Stimulated activated CD8-positive, alpha-beta memory T cell treated with anti-CD3 and anti-CD28 coated beads, Interleukin-4, amount 100 ng/mL, for 1 hour (primary cell): ENCODE measurements around the gene P3H3.
"Not testable (repeated sequence)": the region's sequence is repeated elsewhere in the genome, so short reads cannot be mapped to it uniquely, and the experiment has no call there.

ENCODE experiments used
- DNase-seq, 2 donors: peaks; one replicate each; pipeline ENCODE4 v3.0.0-alpha.2; 2020; ENCODE audit warnings: low read depth in 2 of 2, low spot score in 1 of 2

Gene P3H3

DNA sequence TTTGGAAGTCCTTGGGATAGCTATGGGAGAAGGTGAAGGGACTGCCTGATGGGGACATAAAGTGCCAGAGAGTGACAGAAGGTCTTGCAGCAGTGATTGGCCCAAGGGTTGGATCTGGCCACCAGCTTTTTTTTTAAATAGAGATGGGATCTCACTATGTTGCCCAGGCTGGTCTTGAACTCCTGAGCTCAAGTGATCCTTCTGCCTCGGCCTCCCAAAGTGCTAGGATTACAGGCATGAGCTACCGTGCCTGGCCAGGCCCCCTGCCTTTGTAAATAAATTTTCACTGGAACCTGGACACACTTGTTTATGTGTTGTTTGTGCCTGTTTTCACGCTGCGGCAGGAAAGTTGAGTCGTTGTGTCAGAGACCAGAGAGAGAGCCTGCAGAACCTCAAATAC lies 37.1 kb downstream of the P3H3 start:
- DNase-seq: not testable (repeated sequence)

DNA sequence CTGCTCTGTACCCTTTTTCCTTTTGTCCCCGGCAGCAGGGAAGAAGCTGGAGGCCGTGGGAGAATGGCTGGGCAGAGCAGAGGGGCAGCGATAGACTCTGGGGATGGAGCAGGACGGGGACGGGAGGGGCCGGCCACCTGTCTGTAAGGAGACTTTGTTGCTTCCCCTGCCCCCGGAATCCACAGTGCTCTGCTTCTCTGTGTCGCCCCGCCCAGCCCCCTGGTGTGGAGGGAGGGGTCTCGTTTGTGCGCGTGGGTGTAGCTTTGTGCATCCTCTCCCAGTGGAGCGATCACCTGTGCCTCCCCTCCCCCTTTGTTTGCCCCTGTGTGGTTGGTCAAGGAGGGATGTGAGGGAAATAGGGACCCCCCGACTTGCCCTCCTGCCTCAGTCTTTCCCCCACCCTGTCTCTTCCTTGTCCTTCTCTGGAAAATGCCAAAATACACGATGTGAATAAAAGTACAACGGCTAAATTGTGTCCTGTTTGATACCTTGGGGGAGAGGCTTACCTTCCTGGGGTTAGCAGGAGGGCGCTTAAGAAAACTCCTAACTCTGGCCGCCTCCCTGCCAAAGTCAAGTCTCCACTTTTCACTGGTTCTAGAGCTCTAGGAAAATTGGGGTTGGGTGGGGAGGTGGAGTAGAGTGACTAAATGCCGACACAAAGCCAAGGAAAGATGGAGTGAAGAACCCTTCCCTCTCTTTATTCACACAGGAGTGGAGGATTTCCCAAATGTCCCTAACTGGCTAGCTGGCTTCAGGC lies 38.1 kb downstream of the P3H3 start:
- DNase-seq: no peak

DNA sequence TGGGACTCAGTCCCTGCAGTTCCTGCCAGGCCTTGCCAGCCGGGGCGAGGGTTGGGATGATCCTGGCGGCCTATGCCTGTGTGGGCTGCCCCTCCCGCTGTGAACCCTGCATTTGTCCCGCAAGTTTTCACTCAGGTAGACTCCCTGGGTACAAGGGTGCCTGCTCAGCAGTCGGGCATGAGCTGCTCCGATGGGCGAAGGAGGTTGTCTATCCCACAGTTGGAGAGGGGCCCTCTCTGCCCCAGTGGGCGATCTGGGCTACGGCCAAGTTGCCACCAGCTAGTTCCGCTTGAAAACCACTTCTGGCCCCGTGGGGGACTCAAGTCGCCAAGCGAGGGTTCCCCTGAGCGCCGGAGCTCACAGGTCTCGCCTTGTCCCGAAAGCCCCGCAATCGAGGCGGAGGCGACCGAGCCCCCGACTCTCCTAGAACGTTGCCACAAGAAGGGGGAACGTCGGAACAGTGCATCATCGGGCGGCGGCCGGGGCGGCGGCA lies 38.8 kb downstream of the P3H3 start:
- no peak for DNase-seq

GRCh38 chr12:6867413-6868210 lies 39.4 kb downstream of the P3H3 start, which contains the start of gene TPI1:
TPI1 (plus strand) TSS chr12:6867531; CDS start chr12:6867567, 36 bp downstream.
- DNase-seq: peak; percentile 49 to 61

- DNase-seq: no peak
These were observed 40.2 kb downstream of the P3H3 start for GRCh38 chr12:6868211-6869048.

- peak; percentile 76 to 83 for DNase-seq
These were observed 41.1 kb downstream of the P3H3 start for GRCh38 chr12:6869049-6870021.

- not testable (repeated sequence) for DNase-seq
These were observed 42.1 kb downstream of the P3H3 start for GRCh38 chr12:6870304-6870703.

- no peak for DNase-seq
These were observed 43.1 kb downstream of the P3H3 start for GRCh38 chr12:6871052-6871957.

DNA sequence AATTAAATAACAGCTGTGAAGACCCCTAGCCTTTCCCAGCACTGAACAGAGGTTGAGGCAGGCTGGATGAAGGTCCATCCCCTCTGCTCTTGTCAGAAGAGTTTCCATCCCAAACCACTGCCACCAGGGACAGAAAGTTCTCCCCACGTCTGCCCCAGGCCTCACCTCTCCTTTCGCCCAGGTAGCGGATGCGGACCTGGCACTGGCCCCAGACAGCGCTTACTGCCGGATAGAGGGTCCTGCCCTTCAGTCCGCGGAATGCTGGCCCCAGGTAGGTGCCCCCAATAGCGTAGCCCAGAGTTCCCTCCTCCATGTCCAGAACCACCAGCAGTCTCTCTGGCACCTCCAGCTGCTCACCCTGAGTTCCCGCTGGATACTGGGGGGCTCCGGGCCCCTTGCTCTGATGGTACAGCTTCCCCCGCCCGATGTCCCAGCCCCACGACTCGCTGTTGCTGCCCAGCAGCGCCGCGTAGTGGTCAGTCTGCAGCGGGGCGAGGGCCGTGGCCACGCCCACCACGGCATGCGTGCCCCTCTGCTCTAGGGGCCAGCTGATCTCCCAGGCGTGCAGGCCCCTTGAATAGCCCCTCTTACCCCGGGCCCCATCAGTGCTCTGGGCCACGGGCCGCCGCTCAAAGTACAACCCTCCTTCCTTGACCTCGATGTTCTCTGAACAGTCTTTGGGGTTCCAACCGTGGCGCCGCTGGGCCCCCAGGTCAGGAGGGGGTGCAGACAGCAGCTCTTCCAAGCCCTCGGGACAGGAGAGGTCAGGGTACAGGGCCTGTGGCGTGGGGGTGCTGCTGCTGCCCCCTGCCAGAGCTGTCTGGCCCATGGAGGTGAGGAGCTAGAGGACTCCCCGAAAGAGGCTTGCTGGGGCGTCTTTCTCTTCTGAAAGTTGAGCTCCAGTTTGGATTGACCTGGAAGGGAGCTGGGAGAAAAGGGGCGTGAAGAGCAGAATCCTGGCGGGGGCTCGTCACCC lies 44.2 kb downstream of the P3H3 start:
- peak; percentile 64 to 70 for DNase-seq

DNA sequence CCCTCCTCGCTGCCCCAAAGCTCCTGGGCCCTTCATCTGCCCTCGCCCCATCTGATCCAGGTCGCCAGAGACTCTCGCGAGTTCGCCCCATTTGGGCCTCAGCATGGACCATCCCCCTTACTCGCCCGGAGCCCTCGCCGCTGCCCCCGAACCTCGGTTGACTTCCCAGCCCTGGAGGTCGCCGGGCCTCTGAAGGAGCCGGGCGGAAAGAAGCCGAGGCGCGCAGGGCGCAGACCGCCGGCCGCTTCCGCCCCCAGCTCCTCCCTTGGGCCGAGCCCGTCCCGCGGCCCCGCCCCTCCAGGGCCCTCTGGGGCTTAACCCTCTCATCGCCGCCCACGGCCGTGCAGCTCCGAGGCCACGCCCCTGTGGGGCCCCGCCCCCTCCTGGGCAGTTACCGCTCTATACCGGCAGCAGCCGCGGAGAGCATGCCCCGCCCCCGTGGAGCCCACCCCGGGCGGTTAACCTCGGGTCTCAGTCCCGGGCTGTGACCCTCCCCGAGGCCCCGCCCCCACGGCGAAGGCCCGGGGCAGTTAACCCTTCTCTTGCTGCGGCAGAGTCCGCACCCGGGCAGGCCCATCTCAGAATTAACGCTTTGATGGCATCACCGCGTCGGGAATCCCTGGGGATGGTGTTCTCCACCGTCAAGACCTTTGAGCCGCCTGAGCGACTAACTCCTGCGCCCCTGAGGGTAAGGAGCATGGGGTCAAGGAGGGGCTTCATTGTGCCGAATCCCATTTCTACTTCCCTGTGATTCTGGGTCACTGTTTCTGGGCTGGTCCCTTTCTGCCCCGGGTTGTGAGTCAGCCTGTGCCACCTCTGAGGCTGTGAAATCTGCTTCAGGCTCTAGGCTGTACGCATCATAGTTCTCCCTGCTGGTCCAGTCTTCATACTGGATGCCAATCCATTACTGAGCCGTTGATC lies 45.1 kb downstream of the P3H3 start, which contains the start of gene SPSB2:
Gene SPSB2, minus strand, starts transcription at position 210 of the 921 bp plus-strand sequence. CDS start 402 bp downstream, outside the sequence.
- DNase-seq: peak; percentile 98

- not testable (repeated sequence) for DNase-seq
These were observed 45.8 kb downstream of the P3H3 start for GRCh38 chr12:6874015-6874368.

DNA sequence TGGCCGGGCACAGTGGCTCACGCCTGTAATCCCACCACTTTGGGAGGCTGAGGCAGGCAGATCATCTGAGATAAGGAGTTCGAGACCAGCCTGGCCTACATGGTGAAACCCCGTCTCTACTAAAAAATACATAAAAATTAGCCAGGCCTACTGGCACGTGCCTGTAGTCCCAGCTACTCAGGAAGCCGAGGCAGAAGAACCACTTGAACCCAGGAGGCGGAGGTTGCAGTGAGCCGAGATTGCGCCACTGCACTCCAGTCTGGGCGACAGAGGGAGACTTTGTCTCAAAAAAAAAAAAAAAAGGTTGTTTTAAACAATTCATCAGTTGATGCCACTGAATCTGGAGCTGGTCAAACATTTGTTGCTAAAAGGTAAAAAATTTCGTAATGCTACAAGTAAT lies 51.6 kb downstream of the P3H3 start:
- not testable (repeated sequence) for DNase-seq

GRCh38 chr12:6883252-6883651 lies 55.0 kb downstream of the P3H3 start:
- DNase-seq: no peak

GRCh38 chr12:6883683-6884082 lies 55.5 kb downstream of the P3H3 start:
- no peak for DNase-seq

DNA sequence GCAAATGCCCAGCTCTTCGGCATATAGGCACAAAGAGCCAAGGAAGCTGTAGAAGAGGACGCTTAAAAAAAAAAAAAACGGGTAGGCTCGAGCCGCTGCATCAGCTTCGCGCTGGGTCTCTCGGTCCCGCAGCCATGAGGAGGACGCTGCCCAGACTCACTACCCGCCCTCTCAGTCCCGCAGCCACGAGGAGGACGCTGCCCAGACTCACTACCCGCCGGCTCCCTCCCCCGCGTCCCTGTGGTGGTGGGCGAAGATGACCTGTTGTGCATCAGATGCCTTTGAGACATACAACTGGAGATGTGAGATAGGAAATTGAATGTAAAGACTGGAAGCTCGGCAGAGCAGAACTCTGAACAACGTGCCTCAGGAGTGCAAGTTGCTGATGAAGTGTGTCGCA lies 56.3 kb downstream of the P3H3 start:
- no peak for DNase-seq

DNA sequence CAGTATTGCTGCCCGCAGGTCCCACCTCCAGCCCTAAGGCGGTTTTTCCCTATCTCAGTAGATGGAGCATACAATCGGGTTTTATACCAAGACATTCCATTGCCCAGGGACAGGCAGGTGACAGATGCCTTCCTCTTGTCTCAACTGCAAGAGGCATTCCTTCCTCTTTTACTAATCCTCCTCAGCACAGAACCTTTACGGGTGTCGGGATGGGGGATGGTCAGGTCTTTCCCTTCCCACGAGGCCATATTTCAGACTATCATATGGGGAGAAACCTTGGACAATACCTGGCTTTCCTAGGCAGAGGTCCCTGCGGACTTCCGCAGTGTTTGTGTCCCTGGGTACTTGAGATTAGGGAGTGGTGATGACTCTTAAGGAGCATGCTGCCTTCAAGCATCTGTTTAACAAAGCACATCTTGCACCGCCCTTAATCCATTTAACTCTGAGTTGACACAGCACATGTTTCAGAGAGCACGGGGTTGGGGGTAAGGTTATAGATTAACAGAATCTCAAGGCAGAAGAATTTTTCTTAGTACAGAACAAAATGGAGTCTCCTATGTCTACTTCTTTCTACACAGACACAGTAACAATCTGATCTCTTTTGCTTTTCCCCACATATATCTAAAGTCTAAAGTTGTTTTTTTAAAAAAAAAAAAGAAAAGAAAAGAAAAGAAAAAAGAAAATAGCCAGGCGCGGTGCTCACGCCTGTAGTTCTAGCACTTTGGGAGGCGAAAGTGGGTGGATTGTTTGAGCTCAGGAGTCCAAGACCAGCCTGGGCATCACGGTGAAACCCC lies 58.2 kb downstream of the P3H3 start:
- not testable (repeated sequence) for DNase-seq
